ENCODE results near the gene MLLT10. TPM values are rescaled to one million over a fixed set of nuclear protein-coding genes. Genes with fewer than 3 reads are reported as not detected.
A peak's percentile ranks its signal among the peaks of the same experiment; 100 is the strongest.

Gene MLLT10
- total RNA-seq, 1 donor from 2014 or later, result 19.5 TPM

GRCh38 chr10:21756707-21757106 is 222.7 kb downstream of the MLLT10 start:
- ATAC-seq, result no peak
- no peak for DNase-seq (ENCODE audit: low spot score)

- DNase-seq (ENCODE audit: low spot score), result no peak
- ATAC-seq, result peak; percentile 48
Observed at GRCh38 chr10:21757185-21757901, 223.3 kb downstream of the MLLT10 start.

- ATAC-seq (no peak), DNase-seq (ENCODE audit: low spot score) (no peak)
Observed at GRCh38 chr10:21758239-21758638, 224.2 kb downstream of the MLLT10 start.

GRCh38 chr10:21758696-21759095 is 224.7 kb downstream of the MLLT10 start:
- ATAC-seq, result no peak

DNA sequence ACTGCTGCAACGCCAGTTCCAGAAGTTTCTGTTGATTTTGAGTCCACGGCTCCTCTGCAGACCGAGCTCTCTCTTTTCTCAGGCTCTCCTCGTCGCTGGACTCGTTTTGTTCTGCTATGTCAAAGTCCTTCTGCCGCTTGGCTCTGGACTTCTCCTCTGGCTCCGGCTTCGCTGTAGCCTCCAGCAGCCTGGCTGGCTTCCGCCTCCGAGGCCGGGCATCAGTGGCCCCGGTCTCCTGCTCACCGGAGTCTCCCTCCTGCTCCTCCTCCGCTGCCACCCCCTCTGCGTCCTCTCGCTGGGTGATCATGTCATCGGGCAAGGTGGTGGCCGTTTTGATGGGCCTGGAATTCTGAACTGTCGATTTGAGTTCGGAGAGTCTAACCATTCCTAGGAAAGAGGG is 225.2 kb downstream of the MLLT10 start:
- ATAC-seq (no peak), DNase-seq (ENCODE audit: low spot score) (no peak)

More at GRCh38 chr10:21758696-21759095, 224.7 kb downstream of the MLLT10 start:
- no peak for DNase-seq (ENCODE audit: low spot score)

GRCh38 chr10:21760332-21760731 is 226.3 kb downstream of the MLLT10 start:
- DNase-seq (ENCODE audit: low spot score), result no peak
- no peak for ATAC-seq

DNA sequence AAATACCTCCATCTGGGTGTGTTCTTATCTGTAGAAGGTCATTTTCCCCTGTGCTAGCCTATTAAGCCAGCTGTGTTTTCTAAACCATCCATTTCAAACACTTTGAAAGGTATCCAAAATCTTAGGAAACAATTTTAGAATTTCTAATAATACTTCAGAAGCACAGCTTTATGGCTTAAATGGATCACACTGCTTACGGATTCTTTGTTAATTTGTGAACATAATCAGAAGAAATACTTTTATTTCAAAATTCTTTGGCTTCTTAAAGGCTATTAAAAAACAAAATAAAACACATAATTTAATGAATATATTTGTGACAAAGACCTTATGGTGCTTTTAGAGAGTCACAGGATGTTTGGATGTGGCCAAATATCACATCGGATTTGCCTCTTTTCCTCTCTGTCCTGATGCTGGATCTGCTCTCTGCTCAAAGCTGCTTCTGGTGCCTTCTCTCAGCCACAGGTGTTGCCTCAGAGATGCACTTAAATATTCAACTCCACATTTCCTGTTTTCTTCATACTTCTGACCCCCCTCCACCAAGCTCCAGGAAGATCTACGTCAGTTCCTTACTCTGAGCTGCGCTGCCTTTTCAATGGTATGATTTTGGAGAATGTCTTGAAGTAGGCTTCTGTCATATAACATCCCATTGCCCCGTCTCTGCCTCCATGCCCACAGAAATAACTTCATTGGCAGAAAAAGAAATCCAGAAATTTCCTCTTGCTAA is 230.6 kb downstream of the MLLT10 start:
- DNase-seq (ENCODE audit: low spot score) (no peak), ATAC-seq (no peak)

DNA sequence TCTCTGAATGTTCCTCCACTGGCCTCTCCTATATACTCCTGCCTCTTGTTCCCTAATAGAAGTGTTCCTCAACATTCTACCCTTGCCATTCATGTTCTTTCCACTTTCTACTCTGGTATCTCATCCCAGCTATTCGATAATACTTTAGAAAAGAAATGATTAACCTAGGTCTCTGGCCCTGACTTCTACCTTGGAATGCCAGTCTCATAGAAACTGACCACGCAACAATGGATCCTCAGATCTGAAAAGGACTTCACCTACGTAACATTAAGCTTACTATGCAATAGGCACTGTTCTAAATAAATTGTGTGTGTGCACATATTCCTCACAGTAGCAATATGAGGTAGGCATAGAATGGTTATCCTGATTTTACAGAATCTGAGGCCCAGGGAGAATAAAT is 235.0 kb downstream of the MLLT10 start:
- ATAC-seq, result no peak
- no peak for DNase-seq (ENCODE audit: low spot score)

GRCh38 chr10:21771219-21771618 is 237.2 kb downstream of the MLLT10 start:
- no peak for ATAC-seq
- no peak for DNase-seq (ENCODE audit: low spot score)

DNA sequence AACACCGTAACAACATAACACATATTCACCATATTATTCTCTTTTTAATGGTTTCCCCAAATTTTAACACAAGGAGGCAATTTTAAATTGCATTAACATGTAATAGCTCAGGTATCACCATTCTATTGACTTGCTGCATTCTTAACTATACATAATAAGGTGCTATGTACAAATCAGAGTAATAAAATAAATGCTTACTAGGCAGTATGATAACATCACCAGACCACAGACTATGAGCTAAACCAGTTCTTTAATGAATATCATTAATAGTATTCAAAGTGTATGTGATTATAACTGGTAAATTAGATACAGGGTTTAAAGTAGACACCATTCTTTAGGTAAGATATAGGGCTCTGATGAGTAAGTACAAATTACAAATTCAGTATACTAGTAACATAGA is 242.9 kb downstream of the MLLT10 start:
- ATAC-seq (no peak), DNase-seq (ENCODE audit: low spot score) (no peak)

DNA sequence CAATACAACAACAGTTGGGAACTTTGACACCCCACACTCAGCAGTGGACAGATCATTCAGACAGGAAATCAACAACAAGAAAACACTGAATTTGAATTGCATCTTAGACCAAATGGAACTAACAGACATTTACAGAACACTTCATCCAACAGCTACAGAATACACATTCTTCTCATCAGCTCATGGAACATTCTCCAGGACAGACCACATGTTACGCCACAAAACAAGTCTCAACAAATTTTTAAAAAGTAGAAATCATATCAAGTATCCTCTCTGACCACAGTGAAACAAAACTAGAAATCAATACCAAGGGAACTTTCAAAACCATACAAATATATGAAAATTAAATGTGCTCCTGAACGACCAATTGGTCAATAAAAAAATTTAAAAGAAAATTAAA is 257.2 kb downstream of the MLLT10 start:
- DNase-seq (ENCODE audit: low spot score), result no peak
- no peak for ATAC-seq

Other genes starting within 250 kb of the MLLT10 start
- gene SKIDA1, start 8.6 kb upstream of the MLLT10 start, total RNA-seq, result 3.4 TPM

Measured in left lobe of liver (tissue), 2 donors.